Natural killer cell (primary cell): ENCODE measurements around the gene USP28. TPM values are rescaled to one million over a fixed set of nuclear protein-coding genes. Genes with fewer than 3 reads are reported as not detected.

ENCODE experiments used
- ATAC-seq, 3 donors: fragments of 150-1000 bp in 2 of 3; fragments of 200-7000 bp in 1 of 3; cut with Tn5 transposase; 1 replicate in 1 of 3; 2 replicates in 2 of 3; pipeline ENCODE4 v1.10.0; 2021; ENCODE audit warnings: mild to moderate bottlenecking in 2 of 3, moderate library complexity in 2 of 3
- DNase-seq, 2 donors: peaks; one replicate each; pipeline versions ENCODE4 v3.0.0 to v3.0.0-alpha.2; 2013 to 2021; ENCODE audit warnings: mixed read lengths in 1 of 2
- H3K27ac ChIP-seq: one replicate; pipeline ENCODE4 v1.5.1; 2013; ENCODE audit warnings: mild to moderate bottlenecking, low read length
- H3K27me3 ChIP-seq: one replicate; pipeline ENCODE4 v1.6.1; 2013; ENCODE audit warnings: low read length; ENCODE audit not compliant: control insufficient read depth, insufficient read depth
- H3K36me3 ChIP-seq: one replicate; pipeline ENCODE4 v1.6.1; 2013; ENCODE audit warnings: low read length; ENCODE audit not compliant: control insufficient read depth, insufficient read depth
- H3K4me1 ChIP-seq: one replicate; pipeline ENCODE4 v1.6.1; 2013; ENCODE audit warnings: low read length; ENCODE audit not compliant: control insufficient read depth, insufficient read depth
- H3K4me3 ChIP-seq: one replicate; pipeline ENCODE4 v1.5.1; 2013; ENCODE audit warnings: low read length
- H3K9me3 ChIP-seq: one replicate; pipeline ENCODE4 v1.6.1; 2013; ENCODE audit warnings: low read length; ENCODE audit not compliant: control insufficient read depth, insufficient read depth
- H3K27ac Mint-ChIP-seq, 2 donors: one replicate each; pipeline ENCODE4 v1.8.0; 2022; ENCODE audit warnings: mild to moderate bottlenecking in 2 of 2, mixed read lengths in 2 of 2, moderate library complexity in 1 of 2
- H3K27me3 Mint-ChIP-seq, 2 donors: one replicate each; pipeline ENCODE4 v1.8.0; 2022; ENCODE audit warnings: low read depth in 2 of 2, mixed read lengths in 2 of 2
- H3K36me3 Mint-ChIP-seq: one replicate; pipeline ENCODE4 v1.8.0; 2022; ENCODE audit warnings: mixed read lengths
- H3K4me1 Mint-ChIP-seq, 2 donors: one replicate each; pipeline ENCODE4 v1.8.0; 2022; ENCODE audit warnings: mixed read lengths in 2 of 2
- H3K4me3 Mint-ChIP-seq: one replicate; pipeline ENCODE4 v1.8.0; 2022; ENCODE audit warnings: mild to moderate bottlenecking, moderate library complexity, mixed read lengths
- H3K9me3 Mint-ChIP-seq, 2 donors: one replicate each; pipeline ENCODE4 v1.8.0; 2022; ENCODE audit warnings: mixed read lengths in 2 of 2
- WGBS: methylation state at CpG from one replicate; pipeline ENCODE4 v1.1.7; 2013; ENCODE audit warnings: missing lambda C conversion rate; ENCODE audit not compliant: insufficient coverage; 5-methylcytosine and 5-hydroxymethylcytosine counted together
- intact Hi-C: fragments of 100-400 bp; cut with micrococcal nuclease; formaldehyde crosslinking; loops from one replicate; pipeline ENCODE4 v1.14.2; 2022
- total RNA-seq, 4 donors: library from RNA; stranded (reverse); fragments of 120-200 nt in 1 of 4; gene quantifications; one replicate each; pipeline versions ENCODE4 v1.2.3 to v1.2.4, GENCODE V29; 2013 to 2022
- TF ChIP-seq, protein P1 (sequence below): fragments of 200-600 bp; IDR thresholded peaks from one replicate; pipeline ENCODE4 v1.8.0; 2022; ENCODE audit warnings: antibody characterized with exemption

USP28 gene
- total RNA-seq, 3 donors from 2014 or later (not counting 1 experiment from before 2014, with no cell fraction given): 118 to 160 (median 132) TPM

DNA sequence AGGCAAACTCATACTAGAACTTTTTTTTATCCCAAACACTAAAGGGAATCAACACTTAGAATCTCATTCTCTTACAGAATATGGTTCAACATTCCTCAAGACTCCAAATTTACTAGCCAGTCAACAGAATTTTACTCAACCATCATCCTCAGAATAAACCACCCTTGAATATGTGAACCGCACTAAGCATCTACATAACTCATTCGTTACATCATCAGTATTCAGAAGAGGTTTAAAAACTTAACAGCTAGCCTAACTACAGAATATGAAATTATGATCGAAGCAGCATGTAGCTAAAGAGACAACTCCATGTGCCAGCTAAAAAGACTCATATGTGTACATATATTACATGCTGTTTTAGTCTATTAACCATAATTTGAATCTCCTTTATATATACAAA, 47.9 kb downstream of the USP28 start:
- H3K36me3 Mint-ChIP-seq: peaks cover 33% of the 10 kb centered on the region
- intact Hi-C loops: no loop called here
- H3K9me3 ChIP-seq: no peaks in the 10 kb centered on the region

DNA sequence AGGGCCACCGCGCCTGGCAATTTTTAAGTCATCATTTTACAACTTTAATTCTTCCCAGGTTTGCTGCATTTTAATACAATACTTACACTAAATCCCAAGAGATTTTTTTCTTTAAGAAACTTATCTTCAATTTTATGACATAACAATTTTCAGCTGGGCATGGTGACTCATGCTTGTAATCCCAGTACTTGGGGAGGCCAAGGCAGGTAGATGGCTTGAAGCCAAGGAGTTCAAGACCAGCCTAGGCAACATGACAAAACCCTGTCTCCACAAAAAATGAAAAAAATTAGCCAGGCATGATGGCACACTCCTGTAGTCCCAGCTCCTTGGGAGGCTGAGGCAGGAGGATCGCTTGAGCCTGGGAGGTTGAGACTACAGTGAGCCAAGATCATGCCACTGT, 56.9 kb downstream of the USP28 start:
- TF ChIP-seq, protein P1, sequence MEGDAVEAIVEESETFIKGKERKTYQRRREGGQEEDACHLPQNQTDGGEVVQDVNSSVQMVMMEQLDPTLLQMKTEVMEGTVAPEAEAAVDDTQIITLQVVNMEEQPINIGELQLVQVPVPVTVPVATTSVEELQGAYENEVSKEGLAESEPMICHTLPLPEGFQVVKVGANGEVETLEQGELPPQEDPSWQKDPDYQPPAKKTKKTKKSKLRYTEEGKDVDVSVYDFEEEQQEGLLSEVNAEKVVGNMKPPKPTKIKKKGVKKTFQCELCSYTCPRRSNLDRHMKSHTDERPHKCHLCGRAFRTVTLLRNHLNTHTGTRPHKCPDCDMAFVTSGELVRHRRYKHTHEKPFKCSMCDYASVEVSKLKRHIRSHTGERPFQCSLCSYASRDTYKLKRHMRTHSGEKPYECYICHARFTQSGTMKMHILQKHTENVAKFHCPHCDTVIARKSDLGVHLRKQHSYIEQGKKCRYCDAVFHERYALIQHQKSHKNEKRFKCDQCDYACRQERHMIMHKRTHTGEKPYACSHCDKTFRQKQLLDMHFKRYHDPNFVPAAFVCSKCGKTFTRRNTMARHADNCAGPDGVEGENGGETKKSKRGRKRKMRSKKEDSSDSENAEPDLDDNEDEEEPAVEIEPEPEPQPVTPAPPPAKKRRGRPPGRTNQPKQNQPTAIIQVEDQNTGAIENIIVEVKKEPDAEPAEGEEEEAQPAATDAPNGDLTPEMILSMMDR: no peak
- Mint-ChIP-seq H3K4me3 (no peak overlapping the region), H3K27ac (no peak overlapping the region), H3K36me3 (peaks cover 21% of the 10 kb centered on the region), H3K4me1 (no peaks in the 10 kb centered on the region), H3K9me3 (no peaks in the 10 kb centered on the region), H3K27me3 (no peaks in the 10 kb centered on the region)
- no peak for ATAC-seq
- peaks cover 66% of the 10 kb centered on the region for H3K36me3 ChIP-seq
- no peaks in the 10 kb centered on the region for H3K27me3 ChIP-seq
- H3K9me3 ChIP-seq: no peaks in the 10 kb centered on the region
- 98% methylated on average over 3 of the region's 3 CpGs for WGBS
- H3K4me3 ChIP-seq: no peak overlapping the region
- DNase-seq: no peak
- H3K27ac ChIP-seq: no peak overlapping the region
- intact Hi-C loops: no loop called here
- H3K4me1 ChIP-seq: no peaks in the 10 kb centered on the region

More for the DNA sequence above, 47.9 kb downstream of the USP28 start:
- TF ChIP-seq, protein P1: no peak
- WGBS: 100% methylated on average over 1 of the region's 3 CpGs
- Mint-ChIP-seq H3K4me1 (peaks cover 0 to 10% of the 10 kb centered on the region in 2 donors), H3K27me3 (no peaks in the 10 kb centered on the region), H3K4me3 (no peak overlapping the region), H3K9me3 (no peaks in the 10 kb centered on the region), H3K27ac (peak overlapping the region in 1 of 2 donors; percentile 31)
- Histone ChIP-seq H3K27ac (no peak overlapping the region), H3K27me3 (no peaks in the 10 kb centered on the region), H3K36me3 (peaks cover 77% of the 10 kb centered on the region), H3K4me1 (no peaks in the 10 kb centered on the region), H3K4me3 (no peak overlapping the region)
- DNase-seq (no peak), ATAC-seq (no peak)

DNA sequence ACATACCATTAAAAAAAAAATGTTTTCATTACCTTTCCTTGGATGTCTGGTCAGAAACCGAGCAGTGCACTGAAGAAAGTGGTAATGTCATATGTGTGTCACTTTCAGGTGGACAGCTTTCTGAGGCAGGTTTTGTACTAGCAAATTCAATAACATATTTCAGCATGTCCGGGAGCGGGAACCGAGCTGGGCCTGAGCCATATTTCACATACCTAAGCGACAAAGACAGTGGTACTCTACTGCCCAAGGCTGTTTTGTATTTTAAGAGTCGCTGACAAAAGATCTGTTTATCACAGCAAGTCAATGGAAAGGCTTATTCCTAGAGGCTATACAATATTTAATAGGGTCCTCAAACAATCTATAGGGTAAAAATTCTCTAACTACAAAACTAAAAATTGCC, 57.7 kb downstream of the USP28 start:
- no peaks in the 10 kb centered on the region for H3K9me3 Mint-ChIP-seq

More for the DNA sequence above, 57.7 kb downstream of the USP28 start:
- Histone ChIP-seq H3K4me3 (no peak overlapping the region), H3K9me3 (no peaks in the 10 kb centered on the region), H3K27ac (no peak overlapping the region), H3K27me3 (no peaks in the 10 kb centered on the region), H3K36me3 (peaks cover 65% of the 10 kb centered on the region), H3K4me1 (no peaks in the 10 kb centered on the region)
- H3K4me3 Mint-ChIP-seq: no peak overlapping the region
- peak overlapping the region in 1 of 2 donors; percentile 62 for H3K27ac Mint-ChIP-seq
- peaks cover 13% of the 10 kb centered on the region for H3K36me3 Mint-ChIP-seq
- DNase-seq (no peak), ATAC-seq (no peak)
- TF ChIP-seq, protein P1: no peak
- no peaks in the 10 kb centered on the region for H3K4me1 Mint-ChIP-seq
- intact Hi-C loops: no loop called here
- WGBS: 99% methylated on average over 6 of the region's 6 CpGs
- no peaks in the 10 kb centered on the region for H3K27me3 Mint-ChIP-seq
